ENCODE data around the gene EDEM2. TPM values are rescaled to one million over a fixed set of nuclear protein-coding genes. Genes with fewer than 3 reads are reported as not detected.

EDEM2 gene
- total and polyA plus RNA-seq, 2 of the 4 experiments (the other 2 are of a cell fraction) = 19.0 to 27.4 TPM

- no peak overlapping the region for H2AFZ ChIP-seq (replicated peaks; ENCODE audit: low read length, poor library complexity)
- H2AK5ac ChIP-seq (ENCODE audit: low read depth, low read length) = no peak overlapping the region
- no peak overlapping the region for H3K14ac ChIP-seq (replicated peaks; ENCODE audit: low read depth, low read length)
- WGBS, 2 experiments (ENCODE audit: extremely low coverage in 2 of 2, insufficient read length in 1 of 2) = 100% methylated on average over 1 of the region's 8 CpGs; no CpG with 5 or more reads in 1 of the 2 experiments
- H4K91ac ChIP-seq (ENCODE audit: insufficient read depth, low read depth, low read length) = no peak overlapping the region
- H3K27me3 ChIP-seq (ENCODE audit: control insufficient read depth, insufficient read depth, low read length) = no peaks in the 10 kb centered on the region
- no peak overlapping the region for H2AK9ac ChIP-seq (replicated peaks; ENCODE audit: low read depth, low read length, poor library complexity)
- BruUV-seq (replicated peaks) = no TSS peak
- ATAC-seq (ENCODE audit: low read depth) = no peak
- no peak overlapping the region for H2BK15ac ChIP-seq (ENCODE audit: low read depth, low read length)
- no peak overlapping the region for H4K8ac ChIP-seq (ENCODE audit: low read depth in 2 of 2, low read length in 2 of 2)
- H4K20me1 ChIP-seq (ENCODE audit: insufficient read depth, low read length) = peaks cover 62% of the 10 kb centered on the region
- no peak overlapping the region for H3K27ac ChIP-seq (ENCODE audit: insufficient read depth, low read length)
- intact Hi-C loops (cut with micrococcal nuclease) = loop anchor here (5.0 kb wide), 1 partner anchor 37 kb away; no protein-coding TSS in a partner anchor
- H3K9ac ChIP-seq (ENCODE audit: low read depth, low read length) = no peak overlapping the region
- peaks cover 13 to 50% of the 10 kb centered on the region in 2 experiments for H3K79me1 ChIP-seq (ENCODE audit: low read depth in 1 of 2, low read length in 2 of 2)
- no peaks in the 10 kb centered on the region for H3K9me3 ChIP-seq (ENCODE audit: control insufficient read depth, insufficient read depth, low read length)
- H3K36me3 ChIP-seq (ENCODE audit: control insufficient read depth, insufficient read depth, low read length) = peaks cover 16% of the 10 kb centered on the region
- H3K18ac ChIP-seq (ENCODE audit: low read depth, low read length) = no peak overlapping the region
- H3K23ac ChIP-seq (ENCODE audit: low read depth, low read length) = no peak overlapping the region
- CTCF ChIA-PET = interaction anchor here (0.6 kb wide), 2 partner anchors 17 to 184 kb away, joined by 3 read pairs; no protein-coding TSS in a partner anchor
- in situ Hi-C loops (cut with MboI; ENCODE audit: low sequenced_read_pairs) = no loop called here
- no peak overlapping the region for H2BK20ac ChIP-seq (ENCODE audit: low read depth, low read length)
- no peak overlapping the region for H3K4me3 ChIP-seq (ENCODE audit: insufficient read depth, low read depth, low read length)
- POLR2A ChIA-PET (ENCODE audit: unreplicated experiment) = no interaction called here
- TF ChIP-seq MXI1 (IDR thresholded peaks at IDR 0.05; ENCODE audit: borderline replicate concordance, low read depth, low read length) (no peak), CEBPB (IDR thresholded peaks at IDR 0.05; ENCODE audit: low read depth, low read length) (no peak), MAFK (IDR thresholded peaks at IDR 0.05; ENCODE audit: low read depth, low read length) (no peak), CHD1 (IDR thresholded peaks at IDR 0.05; ENCODE audit: low read depth, low read length) (no peak), NFE2L2 (IDR thresholded peaks at IDR 0.05; ENCODE audit: low read depth, low read length) (no peak), MAZ (IDR thresholded peaks at IDR 0.05; ENCODE audit: borderline replicate concordance, low read depth, low read length) (no peak), SMC3 (IDR thresholded peaks at IDR 0.05; ENCODE audit: low read depth, low read length) (no peak)
- H2BK5ac ChIP-seq (ENCODE audit: low read depth, low read length, poor library complexity, severe bottlenecking) = no peak overlapping the region
- no peak overlapping the region for H3K4ac ChIP-seq (ENCODE audit: low read depth, low read length)
- 0 out of 2 replicates have a peak, but pooled peaks cover 3% of the 10 kb centered on the region for H3K4me1 ChIP-seq (ENCODE audit: control insufficient read depth, insufficient read depth, low read length)
- H3K9me1 ChIP-seq (ENCODE audit: insufficient read depth, low read length) = peaks cover 3% of the 10 kb centered on the region
- no peak overlapping the region for H4K5ac ChIP-seq (ENCODE audit: low read depth, low read length)
- H2BK120ac ChIP-seq (ENCODE audit: low read depth, low read length) = no peak overlapping the region
- H3K56ac ChIP-seq (ENCODE audit: extremely low read depth, insufficient read depth, low read length) = no peak overlapping the region
- dilution Hi-C loops (cut with HindIII; ENCODE audit: low sequenced_read_pairs, unreplicated experiment) = no loop called here
- no peak for DNase-seq
- H3K4me2 ChIP-seq (ENCODE audit: low read depth, low read length) = no peak overlapping the region
These were observed 67.4 kb downstream of the EDEM2 start for GRCh38 chr20:35079472-35080347.

Data from IMR-90 (cell line).